ENCODE measurements around the gene ABCC8. TPM values are rescaled to one million over a fixed set of nuclear protein-coding genes. Genes with fewer than 3 reads are reported as not detected.

Gene ABCC8
- total and polyA plus RNA-seq, 2 donors (not counting 3 experiments of a cell fraction or from before 2014, with no cell fraction given): not detected

DNA sequence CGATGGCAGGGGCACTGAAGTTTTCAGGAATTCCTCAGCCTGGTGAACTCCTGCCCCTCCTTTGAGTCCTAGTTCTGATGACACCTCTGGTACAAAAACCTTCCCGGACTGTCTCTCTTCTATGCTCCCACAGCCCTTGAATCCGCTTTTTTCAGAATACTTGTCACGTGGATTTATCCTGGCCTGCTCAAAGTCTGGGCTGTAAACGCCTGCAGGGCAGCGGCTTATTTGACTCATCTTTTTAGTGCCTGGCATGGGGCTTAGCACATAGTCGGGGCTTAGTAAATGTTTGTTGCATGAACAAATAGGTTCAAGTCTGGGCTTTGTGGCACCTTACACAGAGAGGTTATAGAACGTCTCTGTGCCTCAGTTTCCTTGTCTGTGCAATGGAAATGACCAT, 74.8 kb downstream of the ABCC8 start:
- TF ChIP-seq POLR2AphosphoS5 (IDR thresholded peaks at IDR 0.05; ENCODE audit: insufficient read depth, low read depth, low read length) (no peak), GATA2 (IDR thresholded peaks at IDR 0.05; ENCODE audit: insufficient read depth, insufficient read length, low read depth, low read length) (no peak), EZH2 (IDR thresholded peaks at IDR 0.05; ENCODE audit: borderline replicate concordance, low read depth, low read length, severe bottlenecking) (no peak), MYC (IDR thresholded peaks at IDR 0.05; ENCODE audit: low read depth, low read length) (no peak), FOS (IDR thresholded peaks at IDR 0.05; ENCODE audit: borderline replicate concordance, insufficient read depth, low read length) (no peak), POLR2A (IDR thresholded peaks at IDR 0.05; ENCODE audit: low read depth, low read length) (no peak), JUN (IDR thresholded peaks at IDR 0.05; ENCODE audit: borderline replicate concordance, insufficient read depth, insufficient read length, low read depth) (no peak)
- TF ChIP-seq, protein P1, sequence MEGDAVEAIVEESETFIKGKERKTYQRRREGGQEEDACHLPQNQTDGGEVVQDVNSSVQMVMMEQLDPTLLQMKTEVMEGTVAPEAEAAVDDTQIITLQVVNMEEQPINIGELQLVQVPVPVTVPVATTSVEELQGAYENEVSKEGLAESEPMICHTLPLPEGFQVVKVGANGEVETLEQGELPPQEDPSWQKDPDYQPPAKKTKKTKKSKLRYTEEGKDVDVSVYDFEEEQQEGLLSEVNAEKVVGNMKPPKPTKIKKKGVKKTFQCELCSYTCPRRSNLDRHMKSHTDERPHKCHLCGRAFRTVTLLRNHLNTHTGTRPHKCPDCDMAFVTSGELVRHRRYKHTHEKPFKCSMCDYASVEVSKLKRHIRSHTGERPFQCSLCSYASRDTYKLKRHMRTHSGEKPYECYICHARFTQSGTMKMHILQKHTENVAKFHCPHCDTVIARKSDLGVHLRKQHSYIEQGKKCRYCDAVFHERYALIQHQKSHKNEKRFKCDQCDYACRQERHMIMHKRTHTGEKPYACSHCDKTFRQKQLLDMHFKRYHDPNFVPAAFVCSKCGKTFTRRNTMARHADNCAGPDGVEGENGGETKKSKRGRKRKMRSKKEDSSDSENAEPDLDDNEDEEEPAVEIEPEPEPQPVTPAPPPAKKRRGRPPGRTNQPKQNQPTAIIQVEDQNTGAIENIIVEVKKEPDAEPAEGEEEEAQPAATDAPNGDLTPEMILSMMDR (IDR thresholded peaks at IDR 0.05; ENCODE audit: extremely low read depth in 1 of 2, insufficient read depth in 1 of 2, low read depth in 1 of 2, low read length in 2 of 2): no peak
- H3K27ac ChIP-seq (ENCODE audit: insufficient read depth, low read depth, low read length): no peak overlapping the region
- POLR2A ChIA-PET: no interaction called here
- H3K4me1 ChIP-seq (ENCODE audit: control insufficient read depth, extremely low read depth, insufficient read depth, low read length): peaks cover 5% of the 10 kb centered on the region
- H2AFZ ChIP-seq (ENCODE audit: low read depth, low read length): no peak overlapping the region
- no peaks in the 10 kb centered on the region for H3K36me3 ChIP-seq (ENCODE audit: control insufficient read depth in 2 of 2, extremely low read depth in 1 of 2, insufficient read depth in 2 of 2, low read length in 2 of 2)
- H3K79me2 ChIP-seq (ENCODE audit: control insufficient read depth, insufficient read depth, low read length): no peaks in the 10 kb centered on the region
- no peak overlapping the region for H3K9ac ChIP-seq (replicated peaks; ENCODE audit: extremely low read depth, insufficient read depth, low read length)
- dilution Hi-C loops (cut with MboI; ENCODE audit: extremely low pct_ligation_motif_present, low sequenced_read_pairs): no loop called here
- no TSS peak for BruUV-seq (replicated peaks)
- no peak overlapping the region for H3K4me2 ChIP-seq (ENCODE audit: insufficient read depth, low read length)
- intact Hi-C loops (cut with micrococcal nuclease): no loop called here
- H3K9me3 ChIP-seq (replicated peaks; ENCODE audit: control insufficient read depth, insufficient read depth, low read length): no peaks in the 10 kb centered on the region
- CTCF ChIA-PET: no interaction called here
- FAIRE-seq (no peak), DNase-seq (ENCODE audit: low read depth, low spot score) (no peak)
- no peaks in the 10 kb centered on the region for H3K27me3 ChIP-seq (ENCODE audit: control insufficient read depth in 2 of 2, insufficient read depth in 2 of 2, low read length in 2 of 2)
- H3K4me3 ChIP-seq (replicated peaks in 1 of 3; ENCODE audit: insufficient read depth in 1 of 3, low read depth in 1 of 3, low read length in 3 of 3): no peak overlapping the region
- H3K9me1 ChIP-seq (replicated peaks; ENCODE audit: control insufficient read depth, extremely low read depth, insufficient read depth, low read length): no peaks in the 10 kb centered on the region
- H4K20me1 ChIP-seq (replicated peaks; ENCODE audit: control insufficient read depth, extremely low read depth, insufficient read depth, low read length): no peaks in the 10 kb centered on the region

All from endothelial cell of umbilical vein (primary cell).